ENCODE measurements around the gene IFIH1. TPM values are rescaled to one million over a fixed set of nuclear protein-coding genes. Genes with fewer than 3 reads are reported as not detected.

IFIH1 gene
- total RNA-seq, 4 donors from 2014 or later = 0.97 to 5.4 (median 1.7) TPM

GRCh38 chr2:162261032-162261945, 57.2 kb downstream of the IFIH1 start:
- DNase-seq (peak; percentile 14 to 42), ATAC-seq (peak; percentile 62)
- TF ChIP-seq POLR2A (IDR thresholded peaks at IDR 0.05) (no peak), CTCF (IDR thresholded peaks at IDR 0.05 in 4 of 5, conservative IDR thresholded peaks at IDR 0.05 in 1 of 5) (no peak)
- no peaks in the 10 kb centered on the region for H3K36me3 ChIP-seq
- in situ Hi-C loops (cut with MboI; ENCODE audit: low sequenced_read_pairs in 4 of 4) = no loop called here
- H3K27ac ChIP-seq = peak overlapping the region; percentile 14 to 59 (median 48)
- intact Hi-C loops (cut with DNase I; ENCODE audit: low total_unique reads) = no loop called here
- no peak overlapping the region for H3K4me3 ChIP-seq
- H3K9me3 ChIP-seq = no peaks in the 10 kb centered on the region
- H3K4me1 ChIP-seq = no peaks in the 10 kb centered on the region
- H3K27me3 ChIP-seq = no peaks in the 10 kb centered on the region

GRCh38 chr2:162258686-162259085, 59.8 kb downstream of the IFIH1 start:
- ATAC-seq = no peak
- Histone ChIP-seq H3K9me3 (no peaks in the 10 kb centered on the region), H3K27ac (no peak overlapping the region), H3K36me3 (no peaks in the 10 kb centered on the region), H3K4me1 (no peaks in the 10 kb centered on the region), H3K4me3 (no peak overlapping the region), H3K27me3 (no peaks in the 10 kb centered on the region)
- in situ Hi-C loops (cut with MboI; ENCODE audit: low sequenced_read_pairs in 4 of 4) = no loop called here
- intact Hi-C loops (cut with DNase I; ENCODE audit: low total_unique reads) = no loop called here
- DNase-seq = no peak
- no peak for TF ChIP-seq CTCF (IDR thresholded peaks at IDR 0.05 in 4 of 5, conservative IDR thresholded peaks at IDR 0.05 in 1 of 5)
- no peak for TF ChIP-seq POLR2A (IDR thresholded peaks at IDR 0.05)

DNA sequence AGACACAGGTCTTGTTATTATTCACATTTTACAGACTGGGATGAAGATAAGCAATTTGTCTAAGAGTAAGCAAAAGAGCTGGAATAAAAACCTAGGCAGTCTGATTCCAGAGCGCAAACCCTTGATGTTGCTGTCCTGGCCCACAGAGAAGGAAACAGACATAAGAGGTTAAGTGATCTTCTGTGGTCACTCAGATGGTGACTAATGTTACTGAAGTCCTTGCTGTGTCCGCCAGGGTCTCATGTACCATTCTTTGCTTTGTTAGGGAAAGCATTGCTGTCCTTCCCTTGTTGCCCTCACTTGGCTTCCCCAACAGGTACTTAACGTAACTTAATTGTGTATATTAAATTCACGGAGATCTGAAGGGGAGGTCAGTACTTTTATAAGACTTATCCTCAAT, 60.3 kb downstream of the IFIH1 start:
- in situ Hi-C loops (cut with MboI; ENCODE audit: low sequenced_read_pairs in 4 of 4) = no loop called here
- no peaks in the 10 kb centered on the region for H3K4me1 ChIP-seq
- no peak overlapping the region for H3K27ac ChIP-seq
- TF ChIP-seq POLR2A (IDR thresholded peaks at IDR 0.05) (no peak), CTCF (IDR thresholded peaks at IDR 0.05 in 4 of 5, conservative IDR thresholded peaks at IDR 0.05 in 1 of 5) (no peak)
- H3K36me3 ChIP-seq = no peaks in the 10 kb centered on the region
- DNase-seq (no peak), ATAC-seq (no peak)
- intact Hi-C loops (cut with DNase I; ENCODE audit: low total_unique reads) = no loop called here
- H3K27me3 ChIP-seq = no peaks in the 10 kb centered on the region
- no peaks in the 10 kb centered on the region for H3K9me3 ChIP-seq
- H3K4me3 ChIP-seq = no peak overlapping the region

GRCh38 chr2:162257425-162257824, 61.1 kb downstream of the IFIH1 start:
- H3K9me3 ChIP-seq = no peaks in the 10 kb centered on the region
- H3K27me3 ChIP-seq = no peaks in the 10 kb centered on the region
- no peaks in the 10 kb centered on the region for H3K36me3 ChIP-seq
- no peak overlapping the region for H3K4me3 ChIP-seq
- no peak for TF ChIP-seq CTCF (IDR thresholded peaks at IDR 0.05 in 4 of 5, conservative IDR thresholded peaks at IDR 0.05 in 1 of 5)
- no peak for TF ChIP-seq POLR2A (IDR thresholded peaks at IDR 0.05)
- ATAC-seq = no peak
- no peak for DNase-seq
- no peaks in the 10 kb centered on the region for H3K4me1 ChIP-seq
- intact Hi-C loops (cut with DNase I; ENCODE audit: low total_unique reads) (no loop called here), in situ Hi-C loops (cut with MboI; ENCODE audit: low sequenced_read_pairs in 4 of 4) (no loop called here)
- no peak overlapping the region for H3K27ac ChIP-seq

All from gastrocnemius medialis (tissue), 4 donors.